LNCaP clone FGC (cell line): Measurements from ENCODE around the gene CKAP5.
"Not testable (repeated sequence)": the region's sequence is repeated elsewhere in the genome, so short reads cannot be mapped to it uniquely, and the experiment has no call there.

Experiments used
- DNase-seq: peaks from one replicate; pipeline ENCODE4 v3.0.0-alpha.2; 2011; ENCODE audit warnings: low read depth
- H3K4me3 ChIP-seq: 2 replicates; pipeline ENCODE4 v1.5.1; 2011; ENCODE audit warnings: mild to moderate bottlenecking, low read depth, low read length, control low read depth
- TF ChIP-seq, protein P1 (sequence below): IDR thresholded peaks from 2 replicates; pipeline ENCODE4 v1.5.1; 2012; ENCODE audit warnings: mild to moderate bottlenecking; ENCODE audit not compliant: control insufficient read depth, insufficient read depth; ENCODE audit errors: extremely low read depth

The CKAP5 gene

DNA sequence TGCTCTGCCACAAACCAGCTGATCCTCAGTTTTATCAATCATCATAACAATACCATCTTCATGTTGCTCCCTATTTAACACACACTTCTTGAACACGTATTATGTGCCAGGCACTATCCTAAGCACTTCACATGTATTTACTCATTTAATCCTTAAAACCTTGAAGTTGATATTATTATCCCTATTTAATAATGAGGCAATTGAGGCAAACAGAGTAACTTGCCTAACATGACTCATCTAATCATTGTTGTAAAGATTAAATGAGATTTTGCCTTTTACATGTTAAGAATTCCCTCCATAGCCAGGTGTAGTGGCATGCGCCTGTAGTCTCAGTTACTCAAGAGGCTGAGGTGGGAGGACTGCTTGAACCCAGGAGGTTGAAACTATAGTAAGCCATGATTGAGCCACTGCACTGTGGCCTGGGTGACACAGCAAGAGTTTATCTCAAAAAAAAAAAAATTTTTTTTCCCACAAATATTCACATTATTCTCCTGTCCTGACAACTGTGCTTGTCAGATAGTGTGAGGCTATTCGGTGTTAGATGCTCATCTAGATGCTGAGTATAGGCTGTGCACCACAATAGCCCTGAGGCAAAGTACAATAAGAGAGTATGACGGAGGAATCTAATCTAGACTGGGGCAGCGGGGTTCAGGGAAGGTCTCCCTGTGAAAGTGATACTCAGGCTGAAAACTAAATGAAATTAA lies 13.4 kb downstream of the CKAP5 start:
- TF ChIP-seq, protein P1, sequence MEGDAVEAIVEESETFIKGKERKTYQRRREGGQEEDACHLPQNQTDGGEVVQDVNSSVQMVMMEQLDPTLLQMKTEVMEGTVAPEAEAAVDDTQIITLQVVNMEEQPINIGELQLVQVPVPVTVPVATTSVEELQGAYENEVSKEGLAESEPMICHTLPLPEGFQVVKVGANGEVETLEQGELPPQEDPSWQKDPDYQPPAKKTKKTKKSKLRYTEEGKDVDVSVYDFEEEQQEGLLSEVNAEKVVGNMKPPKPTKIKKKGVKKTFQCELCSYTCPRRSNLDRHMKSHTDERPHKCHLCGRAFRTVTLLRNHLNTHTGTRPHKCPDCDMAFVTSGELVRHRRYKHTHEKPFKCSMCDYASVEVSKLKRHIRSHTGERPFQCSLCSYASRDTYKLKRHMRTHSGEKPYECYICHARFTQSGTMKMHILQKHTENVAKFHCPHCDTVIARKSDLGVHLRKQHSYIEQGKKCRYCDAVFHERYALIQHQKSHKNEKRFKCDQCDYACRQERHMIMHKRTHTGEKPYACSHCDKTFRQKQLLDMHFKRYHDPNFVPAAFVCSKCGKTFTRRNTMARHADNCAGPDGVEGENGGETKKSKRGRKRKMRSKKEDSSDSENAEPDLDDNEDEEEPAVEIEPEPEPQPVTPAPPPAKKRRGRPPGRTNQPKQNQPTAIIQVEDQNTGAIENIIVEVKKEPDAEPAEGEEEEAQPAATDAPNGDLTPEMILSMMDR = no peak
- H3K4me3 ChIP-seq = no peak overlapping the region
- no peak for DNase-seq

DNA sequence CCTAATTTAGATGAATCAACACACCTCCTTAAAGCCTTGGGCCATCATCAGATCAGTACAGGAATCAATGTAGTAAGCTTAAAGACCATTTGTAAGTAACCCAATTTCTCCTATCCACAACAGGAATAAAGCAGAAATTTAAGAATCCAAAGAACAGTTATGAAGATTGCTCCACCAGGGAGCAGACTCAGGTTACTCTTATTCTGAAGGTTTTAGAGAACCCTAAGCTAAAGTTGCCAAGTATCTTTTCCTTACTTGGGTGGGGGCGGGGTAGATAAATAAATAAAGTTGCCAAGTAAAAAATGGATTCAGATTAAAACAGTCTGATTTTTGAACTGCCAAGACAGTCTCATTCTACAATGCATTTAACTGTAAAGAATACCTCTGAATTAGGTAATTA lies 18.1 kb downstream of the CKAP5 start:
- H3K4me3 ChIP-seq = no peak overlapping the region
- TF ChIP-seq, protein P1 = no peak
- no peak for DNase-seq

DNA sequence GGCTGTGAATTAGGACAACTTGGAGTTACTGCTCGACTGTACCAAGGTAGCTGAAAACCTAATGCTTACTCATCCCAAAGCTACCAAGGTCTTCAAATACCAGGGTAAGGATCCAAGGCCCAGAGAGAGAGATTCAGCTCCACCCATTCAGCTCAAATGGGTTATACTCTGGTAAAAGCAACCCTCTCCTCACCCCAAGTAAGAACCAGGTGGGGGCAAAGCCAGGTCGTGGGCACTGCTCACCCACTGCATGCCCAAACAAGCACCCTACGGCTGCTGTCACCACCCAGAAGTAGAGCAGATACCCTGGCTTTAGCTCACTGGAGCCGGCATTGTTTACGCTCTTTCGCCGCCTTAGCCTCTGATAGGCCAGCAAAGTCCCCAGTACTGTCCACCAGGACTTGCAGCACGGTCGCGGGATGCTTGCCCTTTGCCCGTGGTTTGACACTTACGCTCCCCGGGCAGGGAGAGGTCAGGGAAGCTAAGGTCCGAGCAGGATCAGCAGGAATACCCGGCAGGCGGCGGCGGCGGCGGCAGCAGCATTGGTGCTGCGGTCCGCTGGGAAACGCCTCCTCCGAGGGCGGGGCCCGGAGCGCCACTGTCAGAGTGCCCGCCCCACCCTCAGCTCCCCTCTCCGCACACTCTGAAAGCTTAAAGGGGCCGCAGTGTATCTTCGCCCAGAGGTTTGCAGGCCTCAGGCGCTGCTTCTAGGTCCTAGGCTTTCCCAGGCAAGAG lies 19.6 kb downstream of the CKAP5 start:
- DNase-seq = no peak
- H3K4me3 ChIP-seq = peak overlapping the region; percentile 39
- TF ChIP-seq, protein P1 = no peak

DNA sequence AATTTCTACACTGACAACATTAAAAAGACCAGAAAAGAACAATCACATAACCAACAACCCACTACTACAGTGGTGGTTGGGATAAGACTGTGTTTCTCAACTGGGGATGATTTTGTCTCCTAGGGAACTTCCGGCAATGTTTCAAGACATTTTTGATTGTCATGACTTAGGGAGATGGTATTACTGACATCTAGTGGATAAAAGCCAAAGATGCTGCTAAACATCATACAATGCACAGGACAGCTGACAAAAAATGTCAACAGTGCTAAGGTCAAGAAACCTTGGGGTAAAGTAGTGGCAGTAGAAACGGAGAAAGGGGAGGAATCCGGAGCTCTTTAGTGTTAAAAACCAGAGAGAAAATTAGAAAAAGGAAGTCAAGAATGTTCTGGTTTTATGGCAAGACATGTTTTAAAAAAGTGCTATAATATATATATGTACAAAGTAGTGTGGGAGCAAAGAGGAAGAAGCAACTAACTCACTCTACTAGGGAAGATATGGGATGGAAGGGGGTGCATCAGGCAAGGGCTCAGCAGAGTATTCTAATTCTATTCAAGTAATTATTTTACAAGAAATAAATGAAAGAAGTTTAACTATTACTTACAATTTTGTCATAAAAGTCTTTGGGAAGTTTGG lies 37.2 kb downstream of the CKAP5 start:
- TF ChIP-seq, protein P1 = peak; percentile 74
- no peak overlapping the region for H3K4me3 ChIP-seq
- no peak for DNase-seq

DNA sequence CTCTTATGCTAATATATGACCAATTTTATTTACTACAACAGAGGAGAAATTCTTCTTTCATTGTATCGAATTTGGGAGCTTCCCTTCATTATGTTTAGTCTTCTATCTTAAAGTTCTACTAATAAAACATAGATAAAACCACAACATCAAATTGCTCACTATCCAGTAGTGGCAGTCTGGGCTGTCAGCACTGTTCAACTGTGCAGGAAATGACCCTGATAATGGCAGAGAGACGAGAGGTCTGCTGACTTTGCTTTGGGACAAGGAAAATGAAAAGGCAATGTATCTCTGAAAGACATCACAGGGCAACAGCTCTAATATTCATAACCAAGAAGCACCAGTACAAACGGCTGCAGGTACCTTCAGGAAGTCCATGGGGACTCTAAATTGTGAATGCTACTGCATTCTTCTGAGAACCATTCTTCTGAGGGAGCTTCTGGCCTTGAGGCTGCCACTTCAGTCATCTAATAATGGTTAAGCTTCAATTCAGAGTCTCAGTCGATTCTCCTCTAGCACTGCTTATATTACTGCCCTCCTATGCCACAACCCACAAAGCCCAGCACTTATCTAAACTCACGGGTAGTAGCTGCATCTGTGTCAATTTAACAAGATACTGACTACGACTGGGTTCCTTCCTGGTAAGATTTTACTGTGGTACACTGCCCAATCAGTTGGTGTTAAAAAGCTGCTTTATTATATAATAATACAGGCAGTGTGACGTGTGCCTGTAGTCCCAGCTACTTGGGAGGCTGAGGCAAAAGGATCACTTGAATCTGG lies 44.2 kb downstream of the CKAP5 start:
- DNase-seq = no peak
- TF ChIP-seq, protein P1 = no peak
- H3K4me3 ChIP-seq = no peak overlapping the region

DNA sequence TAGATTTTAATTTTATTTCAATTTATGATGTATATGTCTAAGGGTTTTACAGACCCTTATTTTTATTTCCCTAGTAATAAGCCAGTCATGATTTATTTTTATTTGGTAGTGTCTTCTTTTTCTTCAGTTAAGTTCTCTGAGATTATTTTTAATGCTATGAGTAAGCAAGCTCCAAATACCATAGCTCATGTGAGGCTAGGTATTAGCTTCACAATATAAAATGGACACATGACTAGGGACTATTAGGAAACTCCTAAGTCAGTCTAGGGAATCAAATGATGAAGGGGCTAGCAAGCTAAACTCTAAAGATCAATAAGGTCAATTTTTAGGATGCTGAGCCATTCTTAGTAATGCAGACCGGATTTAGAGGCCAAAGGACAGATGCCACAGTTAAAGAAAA lies 45.9 kb downstream of the CKAP5 start:
- TF ChIP-seq, protein P1 = no peak
- no peak for DNase-seq
- H3K4me3 ChIP-seq = no peak overlapping the region

DNA sequence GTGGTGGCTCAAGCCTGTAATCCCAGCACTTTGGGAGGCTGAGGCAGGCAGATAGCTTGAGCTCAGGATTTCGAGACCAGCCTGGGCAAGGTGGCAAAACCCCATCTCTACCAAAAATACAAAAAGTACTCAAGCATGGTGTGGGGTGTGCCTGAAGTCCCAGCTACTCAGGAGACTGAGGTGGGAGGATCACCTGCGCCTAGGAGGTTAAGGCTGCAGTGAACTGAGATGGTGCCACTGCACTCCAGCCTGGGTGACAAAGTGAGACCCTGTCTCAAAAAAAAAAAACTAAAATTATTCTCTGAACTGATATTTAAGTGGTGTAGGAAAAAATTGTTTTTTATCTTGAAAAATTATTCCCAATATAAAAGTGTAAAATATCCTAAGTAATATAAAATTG lies 46.4 kb downstream of the CKAP5 start:
- DNase-seq, H3K4me3 ChIP-seq: not testable (repeated sequence)
